Measurements from ENCODE around the gene ABCC1. TPM values are rescaled to one million over a fixed set of nuclear protein-coding genes. Genes with fewer than 3 reads are reported as not detected.

ABCC1 gene
- total RNA-seq, 4 donors from 2014 or later, result 17.3 to 105 (median 28.3) TPM

DNA sequence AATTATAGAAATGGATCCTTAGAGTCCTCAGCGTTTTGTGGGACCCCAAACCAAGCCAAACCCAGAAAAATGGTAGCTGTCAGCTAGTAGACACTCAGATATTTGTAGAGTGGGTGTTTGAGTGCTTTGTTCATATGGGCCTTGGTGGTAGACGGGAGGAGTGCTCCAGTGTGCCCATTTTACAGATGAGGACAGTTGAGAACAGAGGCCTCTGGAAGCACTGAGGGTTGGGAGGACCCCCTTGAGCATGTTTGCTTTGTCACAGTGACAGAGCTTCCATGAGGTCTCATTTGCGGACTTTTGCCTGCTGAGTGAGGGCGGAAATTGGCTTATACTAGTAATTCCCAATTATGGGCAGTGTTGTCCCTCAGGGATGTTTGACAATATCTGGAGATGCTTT is 162.2 kb downstream of the ABCC1 start:
- Histone ChIP-seq H3K27ac (no peak overlapping the region), H3K36me3 (peaks cover 0 to 68% (median 0%) of the 10 kb centered on the region in 3 donors), H3K4me3 (no peak overlapping the region), H3K27me3 (no peaks in the 10 kb centered on the region), H3K4me1 (no peaks in the 10 kb centered on the region), H3K9me3 (no peaks in the 10 kb centered on the region)
- DNase-seq, result no peak
- no peak for TF ChIP-seq POLR2A (IDR thresholded peaks at IDR 0.05)
- no peak for TF ChIP-seq CTCF (IDR thresholded peaks at IDR 0.05)

DNA sequence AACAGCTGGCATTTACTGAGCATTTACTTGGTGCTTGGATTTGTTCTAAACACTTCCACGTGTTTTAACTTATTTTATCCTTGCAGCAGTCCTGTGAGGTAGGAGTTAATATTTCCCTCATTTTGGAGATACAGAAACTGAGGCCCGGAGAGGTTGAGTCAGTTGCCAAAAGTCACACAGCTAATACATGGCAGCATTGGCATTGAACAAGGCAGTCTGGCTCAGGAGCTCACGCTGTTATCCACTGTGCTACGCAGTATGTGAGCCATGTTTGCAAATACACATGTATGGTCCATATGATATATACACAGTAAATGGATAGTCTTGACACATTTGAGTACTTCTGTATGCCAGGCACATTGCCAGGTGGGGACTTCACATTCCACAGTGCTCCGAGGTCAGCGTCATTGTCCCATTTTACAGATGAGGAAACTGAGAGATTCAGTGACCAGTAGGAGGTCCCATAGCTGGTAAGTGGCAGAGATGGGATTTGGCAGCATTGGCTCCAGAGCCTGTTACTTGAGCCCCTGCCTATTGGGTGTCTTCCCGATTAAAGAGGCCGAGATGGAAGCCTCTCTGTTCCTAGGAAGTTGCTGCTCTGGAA is 163.1 kb downstream of the ABCC1 start:
- Histone ChIP-seq H3K36me3 (peaks cover 0 to 72% (median 0%) of the 10 kb centered on the region in 3 donors), H3K9me3 (no peaks in the 10 kb centered on the region), H3K27me3 (no peaks in the 10 kb centered on the region), H3K4me1 (no peaks in the 10 kb centered on the region), H3K27ac (no peak overlapping the region), H3K4me3 (no peak overlapping the region)
- DNase-seq, result no peak
- no peak for TF ChIP-seq POLR2A (IDR thresholded peaks at IDR 0.05)
- no peak for TF ChIP-seq CTCF (IDR thresholded peaks at IDR 0.05)

DNA sequence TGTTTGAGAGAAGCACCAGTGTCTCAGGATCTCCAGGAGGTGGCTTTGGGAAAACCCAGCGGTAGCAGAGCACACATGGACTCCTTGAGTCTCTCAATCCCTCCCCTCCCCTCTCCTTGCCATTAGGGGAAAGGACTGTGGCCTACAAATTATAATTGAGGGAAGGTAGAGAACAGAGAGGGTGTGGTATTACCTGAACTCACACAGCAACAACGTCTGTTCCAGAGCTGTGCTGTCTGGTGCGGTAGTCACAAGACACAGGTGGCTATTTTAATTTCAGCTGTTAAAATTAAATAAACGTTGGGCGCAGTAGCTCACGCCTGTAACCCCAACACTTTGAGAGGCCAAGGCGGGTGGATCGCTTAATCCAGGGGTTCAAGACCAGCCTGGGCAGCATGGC is 163.7 kb downstream of the ABCC1 start:
- no peak for TF ChIP-seq CTCF (IDR thresholded peaks at IDR 0.05)
- TF ChIP-seq POLR2A (IDR thresholded peaks at IDR 0.05), result no peak
- no peaks in the 10 kb centered on the region for H3K27me3 ChIP-seq

DNA sequence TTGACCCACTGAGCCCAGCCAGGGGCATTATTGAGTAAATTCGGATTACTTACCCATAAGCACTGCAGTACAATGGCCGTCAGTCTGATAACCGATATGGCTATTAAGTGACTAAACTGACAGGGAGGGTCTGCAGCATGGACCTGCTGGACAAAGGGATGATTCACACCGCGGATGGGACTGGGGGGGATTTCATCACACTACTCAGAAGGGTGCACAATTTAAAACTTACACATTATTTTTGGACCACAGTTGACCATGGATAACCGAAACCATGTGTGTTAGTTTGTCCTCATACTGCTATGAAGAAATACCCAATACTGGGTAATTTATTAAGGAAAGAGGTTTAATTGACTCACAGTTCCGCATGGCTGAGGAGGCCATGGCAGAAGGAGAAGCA is 167.4 kb downstream of the ABCC1 start:
- peaks cover 0 to 65% (median 0%) of the 10 kb centered on the region in 3 donors for H3K36me3 ChIP-seq
- peaks cover 0 to 8% (median 0%) of the 10 kb centered on the region in 4 donors for H3K4me1 ChIP-seq
- DNase-seq, result no peak
- TF ChIP-seq CTCF (IDR thresholded peaks at IDR 0.05), result no peak
- no peak for TF ChIP-seq POLR2A (IDR thresholded peaks at IDR 0.05)
- H3K27ac ChIP-seq, result no peak overlapping the region
- no peaks in the 10 kb centered on the region for H3K27me3 ChIP-seq
- no peaks in the 10 kb centered on the region for H3K9me3 ChIP-seq
- no peak overlapping the region for H3K4me3 ChIP-seq

More for the DNA sequence above, 163.7 kb downstream of the ABCC1 start:
- H3K36me3 ChIP-seq, result peaks cover 0 to 75% (median 0%) of the 10 kb centered on the region in 3 donors
- DNase-seq, result no peak
- no peaks in the 10 kb centered on the region for H3K9me3 ChIP-seq
- no peak overlapping the region for H3K4me3 ChIP-seq
- no peak overlapping the region for H3K27ac ChIP-seq
- no peaks in the 10 kb centered on the region for H3K4me1 ChIP-seq

DNA sequence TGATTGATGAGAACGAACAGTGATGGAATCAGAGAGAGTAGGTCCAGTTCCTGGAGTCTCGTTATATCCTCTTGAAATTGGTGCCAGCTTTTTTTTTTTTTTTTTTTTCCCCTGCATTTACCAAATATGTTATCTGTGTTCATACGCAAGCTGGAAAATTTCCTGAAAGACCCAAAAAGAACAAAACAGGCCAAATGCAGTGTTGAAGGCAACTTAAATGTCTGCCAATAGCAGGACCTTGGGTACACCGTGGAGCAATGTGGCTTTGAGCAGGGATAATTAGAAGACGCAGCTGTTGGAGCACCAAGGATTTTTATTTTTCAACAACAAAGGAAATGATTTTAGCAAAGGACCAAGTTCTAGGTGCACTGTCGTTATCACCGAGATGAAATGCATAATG is 168.9 kb downstream of the ABCC1 start:
- Histone ChIP-seq H3K27me3 (no peaks in the 10 kb centered on the region), H3K4me3 (no peak overlapping the region), H3K4me1 (peaks cover 0 to 8% (median 0%) of the 10 kb centered on the region in 4 donors), H3K9me3 (no peaks in the 10 kb centered on the region), H3K27ac (no peak overlapping the region), H3K36me3 (peaks cover 0 to 62% (median 0%) of the 10 kb centered on the region in 3 donors)
- TF ChIP-seq CTCF (IDR thresholded peaks at IDR 0.05) (no peak), POLR2A (IDR thresholded peaks at IDR 0.05) (no peak)
- no peak for DNase-seq

Data from Peyer's patch (tissue), 4 donors.